ENCODE data around the gene TRAF4. TPM values are rescaled to one million over a fixed set of nuclear protein-coding genes. Genes with fewer than 3 reads are reported as not detected.

TRAF4 gene
- total and polyA plus RNA-seq, 9 of the 15 experiments (the other 6 are each of a cell fraction or from before 2014, with no cell fraction given) = 2.4 to 147 (median 72.4) TPM

GRCh38 chr17:28724500-28725165 is 19.2 kb upstream of the TRAF4 start (continued):
- TF ChIP-seq ZNF277 (CRISPR knock-in tag; IDR thresholded peaks at IDR 0.05; ENCODE audit: borderline replicate concordance) (no peak), ZNF740 (CRISPR knock-in tag; IDR thresholded peaks at IDR 0.05) (no peak; the same call in 1 of the 2 replicates), ZNF740 (tag; IDR thresholded peaks at IDR 0.05) (0 out of 4 replicates have a peak, but pooled peaks of 1 of the 2 experiments have one; percentile 22), CBFA2T3 (IDR thresholded peaks at IDR 0.05) (no peak), ZEB2 (IDR thresholded peaks at IDR 0.05) (no peak; the same call in 1 of the 2 replicates), ZNF518B (CRISPR knock-in tag; IDR thresholded peaks at IDR 0.05) (no peak), ZNF445 (CRISPR knock-in tag; IDR thresholded peaks at IDR 0.05; ENCODE audit: low read depth) (no peak), BDP1 (IDR thresholded peaks at IDR 0.05; ENCODE audit: insufficient read depth, insufficient read length) (no peak), ASH1L (IDR thresholded peaks at IDR 0.05; ENCODE audit: borderline replicate concordance, low read depth, partially characterized antibody) (no peak), ZNF324 (CRISPR knock-in tag; IDR thresholded peaks at IDR 0.05) (no peak), POLR2B (IDR thresholded peaks at IDR 0.05; ENCODE audit: low read depth, partially characterized antibody) (peak; percentile 57), MTA1 (IDR thresholded peaks at IDR 0.05; ENCODE audit: borderline replicate concordance) (no peak), PHB (CRISPR knock-in tag; IDR thresholded peaks at IDR 0.05) (no peak), HNRNPK (IDR thresholded peaks at IDR 0.05; ENCODE audit: low read depth, low read length, poor library complexity, severe bottlenecking) (no peak), ZBTB33 (CRISPR knock-in tag; IDR thresholded peaks at IDR 0.05) (peak; percentile 61; the same call in 1 of the 2 replicates), RBFOX2 (IDR thresholded peaks at IDR 0.05; ENCODE audit: low read depth, low read length) (no peak), HSF4 (CRISPR knock-in tag; IDR thresholded peaks at IDR 0.05; ENCODE audit: borderline replicate concordance) (no peak), CREBBP (IDR thresholded peaks at IDR 0.05; ENCODE audit: low read depth, low read length) (no peak)

Measured in K562 (cell line).